ENCODE measurements around the gene BMAL1.
A peak's percentile ranks its signal among the peaks of the same experiment; 100 is the strongest.

The BMAL1 gene

DNA sequence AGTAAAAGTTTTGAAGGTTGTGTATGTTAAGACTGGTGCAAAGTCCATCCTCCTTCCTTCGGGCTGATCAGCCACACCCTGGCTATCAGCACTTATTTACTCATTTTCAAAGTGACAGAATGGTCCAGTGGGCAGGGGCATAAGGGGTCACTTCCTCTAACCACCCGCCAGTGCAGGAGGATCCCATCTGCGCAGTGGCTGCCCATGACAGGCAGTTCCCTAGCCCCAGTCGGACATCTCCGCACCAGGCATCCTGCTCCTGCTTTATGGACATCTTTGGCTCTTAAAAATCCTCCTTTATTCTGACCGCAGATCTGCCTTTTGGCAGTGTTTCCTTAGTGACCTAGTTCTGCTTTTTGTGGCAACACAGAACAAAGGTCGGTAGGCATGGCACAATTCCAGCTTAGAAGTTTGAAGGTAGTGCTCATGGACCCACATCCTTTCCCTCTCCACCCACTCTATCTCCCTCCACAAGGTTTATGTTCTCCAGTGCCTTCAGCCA, 55.9 kb downstream of the BMAL1 start:
- no peak for TF ChIP-seq CTCF (conservative IDR thresholded peaks at IDR 0.05; ENCODE audit: low read depth, low read length)
- no peak for DNase-seq (ENCODE audit: low read depth)
- no peak overlapping the region for H3K4me3 ChIP-seq (ENCODE audit: low read length)

GRCh38 chr11:13334034-13334786, 56.6 kb downstream of the BMAL1 start:
- no peak for TF ChIP-seq CTCF (conservative IDR thresholded peaks at IDR 0.05; ENCODE audit: low read depth, low read length)
- no peak overlapping the region for H3K4me3 ChIP-seq (ENCODE audit: low read length)
- no peak for DNase-seq (ENCODE audit: low read depth)

GRCh38 chr11:13335319-13335718, 57.7 kb downstream of the BMAL1 start:
- TF ChIP-seq CTCF (conservative IDR thresholded peaks at IDR 0.05; ENCODE audit: low read depth, low read length): peak; percentile 86
- H3K4me3 ChIP-seq (ENCODE audit: low read length): no peak overlapping the region
- no peak for DNase-seq (ENCODE audit: low read depth)

GRCh38 chr11:13336246-13336878, 58.8 kb downstream of the BMAL1 start:
- DNase-seq (ENCODE audit: low read depth): no peak
- peak; percentile 0 for TF ChIP-seq CTCF (conservative IDR thresholded peaks at IDR 0.05; ENCODE audit: low read depth, low read length)
- H3K4me3 ChIP-seq (ENCODE audit: low read length): no peak overlapping the region

DNA sequence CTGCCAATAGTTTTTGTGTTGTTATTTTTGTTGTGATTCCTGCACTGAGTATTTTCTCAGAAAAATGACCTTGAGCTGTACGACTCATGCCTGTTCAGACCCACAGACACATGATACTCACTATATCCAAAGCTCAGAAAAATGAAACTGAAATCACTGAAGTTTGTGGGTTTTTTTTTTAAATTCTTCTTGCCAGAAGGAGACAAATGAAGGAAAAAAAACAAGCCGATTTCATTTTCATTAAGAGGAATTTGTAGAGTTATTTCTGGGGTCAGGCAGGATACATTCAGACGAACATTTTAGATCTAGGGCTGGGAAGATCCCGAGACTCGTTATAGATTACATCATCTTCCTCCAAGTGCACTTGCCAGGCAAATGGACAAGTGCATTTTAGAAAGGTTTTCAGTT, 60.4 kb downstream of the BMAL1 start:
- H3K4me3 ChIP-seq (ENCODE audit: low read length): peak overlapping the region; percentile 0

GRCh38 chr11:13338427-13339069, 61.0 kb downstream of the BMAL1 start:
- no peak for TF ChIP-seq CTCF (conservative IDR thresholded peaks at IDR 0.05; ENCODE audit: low read depth, low read length)
- DNase-seq (ENCODE audit: low read depth): no peak
- H3K4me3 ChIP-seq (ENCODE audit: low read length): no peak overlapping the region

More for the DNA sequence above, 60.4 kb downstream of the BMAL1 start:
- DNase-seq (ENCODE audit: low read depth): no peak
- no peak for TF ChIP-seq CTCF (conservative IDR thresholded peaks at IDR 0.05; ENCODE audit: low read depth, low read length)
